ENCODE data around the gene PDE8A.

- TF ChIP-seq, protein P1, sequence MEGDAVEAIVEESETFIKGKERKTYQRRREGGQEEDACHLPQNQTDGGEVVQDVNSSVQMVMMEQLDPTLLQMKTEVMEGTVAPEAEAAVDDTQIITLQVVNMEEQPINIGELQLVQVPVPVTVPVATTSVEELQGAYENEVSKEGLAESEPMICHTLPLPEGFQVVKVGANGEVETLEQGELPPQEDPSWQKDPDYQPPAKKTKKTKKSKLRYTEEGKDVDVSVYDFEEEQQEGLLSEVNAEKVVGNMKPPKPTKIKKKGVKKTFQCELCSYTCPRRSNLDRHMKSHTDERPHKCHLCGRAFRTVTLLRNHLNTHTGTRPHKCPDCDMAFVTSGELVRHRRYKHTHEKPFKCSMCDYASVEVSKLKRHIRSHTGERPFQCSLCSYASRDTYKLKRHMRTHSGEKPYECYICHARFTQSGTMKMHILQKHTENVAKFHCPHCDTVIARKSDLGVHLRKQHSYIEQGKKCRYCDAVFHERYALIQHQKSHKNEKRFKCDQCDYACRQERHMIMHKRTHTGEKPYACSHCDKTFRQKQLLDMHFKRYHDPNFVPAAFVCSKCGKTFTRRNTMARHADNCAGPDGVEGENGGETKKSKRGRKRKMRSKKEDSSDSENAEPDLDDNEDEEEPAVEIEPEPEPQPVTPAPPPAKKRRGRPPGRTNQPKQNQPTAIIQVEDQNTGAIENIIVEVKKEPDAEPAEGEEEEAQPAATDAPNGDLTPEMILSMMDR (IDR thresholded peaks at IDR 0.05; ENCODE audit: insufficient read depth, low read length, poor library complexity, severe bottlenecking): no peak
- TF ChIP-seq EZH2phosphoT487 (conservative IDR thresholded peaks at IDR 0.05; ENCODE audit: low read length): no peak
Measured at GRCh38 chr15:84981711-84982300, at the start of gene PDE8A.
